ENCODE data around the gene DMRT1.

DMRT1 gene

DNA sequence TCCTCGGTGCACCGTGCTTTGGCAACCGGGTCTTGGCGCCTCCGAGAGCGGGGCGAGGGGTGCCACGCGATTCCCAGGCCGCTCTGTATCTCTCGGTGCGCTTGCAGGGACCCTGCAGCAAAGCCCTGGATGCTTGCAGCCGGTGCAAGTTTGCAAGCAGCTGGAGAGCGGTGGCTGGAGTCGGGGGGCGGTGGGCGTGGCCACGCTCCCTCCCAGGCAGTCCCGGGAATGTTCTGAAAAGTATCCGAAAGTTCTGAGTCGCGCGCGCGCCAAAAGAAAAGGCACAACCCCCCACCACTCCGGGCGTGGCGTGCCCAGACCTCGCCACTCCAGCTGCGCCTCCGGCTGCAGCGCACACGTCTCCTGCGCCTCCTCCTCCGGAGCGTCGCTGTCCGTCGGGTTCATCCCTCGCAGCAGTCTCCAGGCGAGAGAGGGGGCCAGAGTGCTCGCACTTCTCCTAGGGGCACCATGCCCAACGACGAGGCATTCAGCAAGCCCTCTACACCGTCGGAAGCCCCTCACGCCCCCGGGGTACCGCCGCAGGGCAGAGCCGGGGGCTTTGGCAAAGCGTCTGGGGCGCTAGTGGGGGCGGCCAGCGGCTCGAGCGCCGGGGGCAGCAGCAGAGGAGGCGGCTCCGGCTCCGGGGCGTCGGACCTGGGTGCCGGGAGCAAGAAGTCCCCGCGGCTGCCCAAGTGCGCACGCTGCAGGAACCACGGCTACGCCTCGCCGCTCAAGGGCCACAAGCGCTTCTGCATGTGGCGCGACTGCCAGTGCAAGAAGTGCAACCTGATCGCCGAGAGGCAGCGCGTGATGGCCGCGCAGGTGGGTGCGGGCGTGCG is at the start of gene DMRT1:
Gene DMRT1, plus strand, starts transcription at position 327 of the 839 bp plus-strand sequence. Its CDS starts 142 bp downstream, at position 469.
- peak; percentile 63 for DNase-seq

DNA sequence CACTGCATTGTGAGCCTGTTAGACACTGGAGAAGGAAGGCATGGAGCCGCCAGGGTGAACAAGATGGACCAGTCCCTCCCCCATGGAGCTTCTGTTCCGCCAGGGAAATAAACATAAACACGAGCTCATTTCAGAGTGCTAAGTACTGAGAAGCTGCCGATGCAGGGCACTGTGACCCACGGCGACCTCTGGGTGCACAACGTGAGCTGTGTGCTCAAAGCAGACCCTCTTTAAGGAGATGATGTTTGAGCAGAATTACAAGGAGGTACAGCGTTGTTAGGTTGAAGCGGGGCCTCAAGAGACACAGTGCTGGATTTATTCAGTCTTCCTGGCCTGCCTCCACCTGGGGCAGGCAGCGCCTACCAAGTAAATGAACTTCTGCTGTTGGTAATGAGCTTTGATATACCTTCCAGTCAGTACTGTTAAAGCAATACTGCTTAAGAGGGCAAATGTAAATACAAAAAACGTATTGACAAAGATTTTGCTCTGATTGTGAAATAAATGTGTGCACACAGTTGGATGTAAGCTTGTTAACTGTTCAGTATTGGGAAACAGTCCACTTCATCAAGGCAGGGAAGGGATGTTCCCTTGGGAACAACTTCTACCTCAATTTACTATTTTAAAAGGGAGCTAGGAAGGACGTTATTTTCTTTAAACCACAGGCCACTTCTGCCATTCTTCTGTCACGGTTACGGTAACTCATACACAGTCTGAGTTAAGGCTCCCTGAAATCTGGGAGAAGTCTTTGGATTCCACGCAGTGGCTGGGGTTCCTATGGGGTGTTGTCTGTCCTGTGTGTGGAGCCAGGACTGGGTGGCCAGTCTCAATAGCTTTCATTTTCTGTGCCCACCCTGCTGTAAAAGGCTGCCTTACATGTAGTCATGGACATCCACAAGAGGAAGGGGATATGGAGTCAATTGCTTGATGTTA is 48.9 kb upstream of the DMRT1 start:
- no peak for DNase-seq

DNA sequence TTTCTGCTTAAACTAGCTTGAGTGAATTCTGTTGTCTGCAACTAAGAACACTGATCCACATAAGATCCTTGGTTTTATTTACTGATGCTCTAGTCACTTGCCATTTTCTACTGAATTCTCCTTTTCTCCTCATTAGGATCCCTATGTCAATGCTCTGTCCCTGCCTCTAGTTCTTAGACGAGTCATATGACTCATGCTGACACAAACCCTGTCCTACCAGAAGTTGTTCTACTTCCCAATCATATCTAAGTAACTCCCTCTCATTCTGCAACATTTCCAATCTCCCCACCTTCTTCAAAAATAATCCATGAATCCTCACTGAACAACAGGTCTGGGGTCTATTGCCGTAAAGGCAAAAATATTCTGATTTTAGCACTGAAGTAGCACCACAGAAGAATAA is 47.1 kb upstream of the DMRT1 start:
- no peak for DNase-seq

DNA sequence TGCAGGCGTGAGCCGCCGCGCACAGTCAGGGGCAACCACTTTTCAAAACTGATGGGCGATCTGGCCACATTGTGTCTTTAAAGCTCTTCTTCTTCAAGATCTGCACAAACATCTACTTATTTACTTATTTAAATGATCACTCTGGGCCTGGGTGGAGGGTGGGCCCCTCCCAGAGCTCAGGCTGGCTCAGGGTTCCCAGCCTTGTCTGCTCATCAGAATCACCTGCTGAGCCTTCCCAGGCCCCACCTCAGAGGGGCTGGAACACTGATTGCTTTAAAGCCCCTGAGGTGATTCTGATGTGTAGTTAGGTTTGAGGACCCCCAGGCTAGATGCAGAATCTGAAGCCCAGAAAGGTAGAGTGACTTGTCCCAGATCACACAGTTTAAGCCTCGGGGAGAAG is 45.6 kb upstream of the DMRT1 start:
- no peak for DNase-seq

DNA sequence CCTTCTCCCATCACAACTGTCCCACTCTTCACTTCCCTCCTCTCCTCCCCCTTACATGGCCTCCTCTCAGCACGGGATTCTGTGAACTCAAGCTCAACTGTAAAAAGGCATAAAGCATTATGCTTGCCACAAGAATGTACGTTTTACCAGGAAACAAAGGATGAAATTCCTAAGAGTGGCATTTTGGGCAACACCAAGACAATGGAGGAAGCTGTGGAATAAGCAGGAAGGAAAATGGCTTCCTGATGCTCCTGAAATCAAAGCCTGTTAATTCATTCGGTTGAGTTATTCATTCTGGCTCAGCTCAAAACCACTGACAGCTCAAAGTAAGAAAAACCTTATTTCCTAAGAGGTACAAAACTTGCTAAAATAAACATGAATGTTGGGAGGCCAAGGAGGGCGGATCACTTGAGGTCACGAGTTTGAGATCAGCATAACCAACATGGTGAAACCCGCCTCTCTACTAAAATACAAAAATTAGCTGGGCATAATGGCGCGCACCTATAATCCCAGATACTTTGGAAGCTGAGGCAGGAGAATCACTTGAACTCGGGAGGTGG is 40.8 kb upstream of the DMRT1 start:
- DNase-seq, result no peak

DNA sequence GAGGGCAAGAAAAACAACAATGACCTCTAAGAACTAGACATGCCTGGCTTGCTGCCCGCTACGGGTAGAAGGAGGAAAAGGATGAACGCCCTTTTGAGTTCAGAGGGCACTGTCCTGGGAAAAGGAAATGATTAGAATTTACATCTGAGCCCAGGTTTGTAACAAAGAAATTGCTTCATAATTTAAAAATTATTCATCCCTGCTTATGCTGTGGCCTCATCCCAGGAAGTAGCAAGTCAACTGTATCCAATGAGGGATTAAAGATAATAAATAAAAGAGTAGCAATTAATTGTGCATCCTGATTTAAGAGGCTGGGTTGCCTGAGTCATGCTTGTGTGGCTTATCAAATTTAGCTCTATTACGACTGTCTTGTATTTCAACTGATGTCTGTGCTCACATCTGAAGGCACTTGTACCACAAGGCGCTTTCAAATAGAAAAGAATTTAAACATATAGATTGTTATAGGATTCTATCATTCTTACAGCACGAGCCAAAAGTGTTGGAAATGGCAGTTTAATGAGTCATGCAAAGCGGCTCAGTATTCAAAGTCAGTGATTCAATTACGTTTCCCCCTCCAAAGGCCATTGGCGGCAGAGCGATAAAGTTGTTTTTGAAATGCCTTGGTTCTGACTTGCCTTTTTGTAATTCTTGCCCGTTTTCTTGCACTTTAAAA is 40.0 kb upstream of the DMRT1 start:
- DNase-seq, result peak; percentile 8

DNA sequence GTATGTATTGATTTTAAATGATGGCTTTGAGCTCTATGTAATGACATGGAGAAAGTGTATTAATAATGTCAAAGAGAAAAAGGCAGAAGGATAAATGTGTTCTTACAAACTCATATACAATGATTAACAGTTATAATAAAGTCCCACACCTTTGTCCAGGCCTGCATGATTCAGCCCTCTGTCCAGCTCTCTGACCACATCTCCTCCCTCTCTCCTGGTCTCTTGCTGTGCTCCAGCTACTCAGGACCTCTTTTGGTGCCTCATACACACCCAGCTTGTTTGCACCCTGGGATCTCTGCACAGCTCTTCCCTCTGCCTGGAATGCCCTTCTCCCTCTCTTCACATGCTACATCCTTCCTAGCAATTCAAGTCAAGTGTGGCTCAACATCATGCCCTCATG is 37.5 kb upstream of the DMRT1 start:
- DNase-seq, result no peak

DNA sequence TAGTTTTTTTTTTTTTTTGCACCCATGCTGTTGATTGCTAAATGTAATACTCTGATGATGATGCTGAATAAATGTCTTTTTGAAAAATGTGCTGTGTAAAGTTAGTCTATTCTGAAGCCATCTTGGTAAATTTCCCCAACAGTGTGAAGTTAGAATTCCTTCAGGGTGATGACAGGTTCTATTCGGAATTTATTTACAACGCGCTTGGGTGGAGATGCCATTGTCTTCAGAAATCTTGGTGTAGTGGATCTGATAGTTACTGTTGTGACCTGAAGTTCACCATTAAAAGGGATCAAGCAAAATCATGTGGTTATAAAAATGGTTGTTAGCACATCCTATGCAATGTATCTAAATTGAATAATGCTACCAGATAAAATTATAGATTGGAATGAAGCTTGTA is 36.3 kb upstream of the DMRT1 start:
- DNase-seq, result no peak

DNA sequence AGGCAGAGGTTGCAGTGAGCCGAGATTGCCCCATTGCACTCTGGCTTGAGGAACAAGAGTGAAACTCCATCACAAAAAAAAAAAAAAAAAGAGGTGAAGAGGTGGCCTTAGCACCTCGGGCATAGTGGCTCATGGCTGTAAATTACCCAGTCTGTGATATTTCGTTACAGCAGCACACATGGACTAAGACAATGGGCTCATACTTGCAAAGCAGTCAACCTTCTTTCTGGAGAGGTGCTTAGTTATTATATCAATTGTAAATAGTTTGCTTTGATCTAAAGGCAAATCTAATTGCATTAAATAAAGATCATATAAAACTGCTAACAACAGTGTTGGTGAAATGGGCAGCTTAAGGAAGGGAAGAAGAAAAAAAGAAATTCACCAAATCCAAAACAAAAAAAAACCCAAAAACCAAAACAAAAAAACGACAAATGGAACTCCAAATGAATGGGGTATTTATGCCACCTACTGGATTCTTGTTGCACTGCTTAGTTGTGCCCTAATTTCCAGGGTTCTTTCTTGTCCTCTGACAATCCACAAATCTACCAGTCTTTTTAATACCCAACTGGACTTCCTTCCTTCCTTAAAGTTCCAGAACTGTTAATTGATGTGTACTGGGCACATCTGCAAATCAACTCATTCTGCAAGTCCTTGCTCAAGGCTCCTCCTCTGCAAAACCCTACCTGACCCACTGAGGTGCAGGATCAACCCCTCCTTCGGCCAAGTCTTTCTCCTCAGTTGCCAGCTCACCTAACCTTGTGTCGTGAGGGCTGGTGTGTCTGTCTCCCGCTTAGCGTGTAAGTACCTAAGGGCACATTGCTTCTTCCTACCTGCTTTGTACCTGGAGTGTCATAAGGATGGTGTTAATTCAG is 35.0 kb upstream of the DMRT1 start:
- DNase-seq, result peak; percentile 64

DNA sequence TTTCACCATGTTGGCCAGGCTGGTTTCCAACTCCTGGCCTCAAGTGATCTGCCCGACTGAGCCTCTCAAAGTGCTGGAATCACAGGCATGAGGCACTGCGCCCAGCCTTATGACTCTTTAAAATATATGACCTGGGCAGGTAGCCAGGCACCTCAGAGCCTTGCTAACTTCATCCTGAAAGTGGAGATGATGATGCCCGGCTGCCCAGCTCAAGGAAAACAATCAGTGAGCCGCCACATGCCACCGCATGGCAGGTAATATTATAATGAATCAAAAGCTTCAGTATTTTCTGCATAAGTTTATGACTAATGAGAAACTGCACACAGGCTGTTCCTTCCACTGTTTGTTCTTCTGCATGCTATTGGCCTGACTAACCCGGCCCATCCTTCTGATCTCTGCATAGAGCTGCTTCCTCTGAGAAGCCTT is 30.4 kb upstream of the DMRT1 start:
- no peak for DNase-seq

DNA sequence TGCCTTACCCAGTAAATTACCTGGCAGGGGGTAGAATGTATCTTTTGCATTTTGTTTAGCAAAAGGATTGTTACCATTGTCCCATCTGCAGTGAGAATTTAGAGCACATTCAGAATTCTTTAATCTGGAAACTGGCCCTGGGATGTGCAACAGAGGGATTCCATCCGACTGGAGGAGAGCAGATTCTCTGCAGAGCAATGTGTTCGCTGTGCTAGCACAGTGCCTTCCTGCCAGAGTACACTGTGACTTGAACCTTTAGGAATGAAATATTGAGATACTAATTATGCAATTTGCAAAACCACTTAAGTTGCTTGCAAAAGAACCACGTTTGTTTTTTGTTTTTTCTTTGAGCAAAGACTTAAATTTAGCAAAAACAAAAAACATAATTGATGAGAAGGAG is 22.5 kb upstream of the DMRT1 start:
- DNase-seq, result no peak

DNA sequence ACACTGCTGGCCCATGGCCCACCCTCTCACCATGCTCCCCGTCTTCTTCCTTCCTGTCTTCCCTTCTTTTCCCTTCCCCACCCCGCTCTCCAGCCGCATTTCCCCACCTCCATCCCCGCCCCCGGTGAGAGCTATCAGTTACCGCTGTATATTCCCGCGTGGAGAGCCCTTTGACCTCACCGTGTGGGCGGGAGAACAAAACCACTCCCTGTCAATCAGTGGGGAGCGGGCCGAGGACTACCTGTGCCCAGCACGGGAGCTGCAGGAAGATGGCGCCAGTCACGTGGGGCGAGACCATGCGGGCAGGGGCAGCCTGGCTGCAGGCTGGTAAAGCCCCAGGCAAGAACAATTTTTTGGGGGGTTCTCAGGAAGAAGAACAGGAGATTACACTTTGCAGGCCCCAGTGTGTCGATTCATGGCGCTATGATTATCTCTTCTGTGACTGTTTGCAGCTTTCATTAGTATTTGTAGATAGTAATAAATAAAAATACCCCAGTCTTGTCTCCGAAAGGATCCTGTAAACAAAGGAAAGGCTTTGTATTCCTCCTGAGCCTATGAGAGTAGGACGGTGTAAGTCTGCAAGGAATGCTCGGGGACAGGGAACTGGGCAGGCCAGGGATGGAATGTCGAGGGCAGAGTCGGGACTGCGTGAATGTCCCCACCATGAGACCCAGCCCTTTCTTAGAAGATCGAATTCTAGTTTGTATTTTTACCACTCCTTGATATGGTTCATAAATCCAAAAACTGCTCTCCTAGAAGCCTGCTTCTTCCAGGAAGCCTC is 14.8 kb upstream of the DMRT1 start:
- no peak for DNase-seq

DNA sequence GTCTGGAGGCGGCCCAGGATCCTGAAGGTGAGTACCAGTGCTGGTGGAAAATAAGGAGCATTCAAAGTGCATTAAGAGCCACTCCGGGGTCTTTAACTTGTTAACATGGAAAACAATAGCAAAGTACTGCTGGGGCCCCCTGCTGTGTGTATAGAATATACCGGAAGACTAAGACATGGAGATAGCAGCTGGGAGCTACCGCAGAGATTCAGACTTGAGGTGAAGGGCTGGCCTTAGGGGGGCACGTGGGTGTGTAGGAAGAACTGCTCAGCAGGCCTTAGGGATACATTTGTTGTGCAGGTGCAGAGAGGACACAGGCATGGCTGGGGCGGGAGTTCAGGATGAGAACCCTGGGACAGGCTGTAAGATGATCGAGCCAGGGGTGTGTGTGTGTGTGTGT is 1.2 kb upstream of the DMRT1 start:
- DNase-seq, result peak; percentile 33

DNA sequence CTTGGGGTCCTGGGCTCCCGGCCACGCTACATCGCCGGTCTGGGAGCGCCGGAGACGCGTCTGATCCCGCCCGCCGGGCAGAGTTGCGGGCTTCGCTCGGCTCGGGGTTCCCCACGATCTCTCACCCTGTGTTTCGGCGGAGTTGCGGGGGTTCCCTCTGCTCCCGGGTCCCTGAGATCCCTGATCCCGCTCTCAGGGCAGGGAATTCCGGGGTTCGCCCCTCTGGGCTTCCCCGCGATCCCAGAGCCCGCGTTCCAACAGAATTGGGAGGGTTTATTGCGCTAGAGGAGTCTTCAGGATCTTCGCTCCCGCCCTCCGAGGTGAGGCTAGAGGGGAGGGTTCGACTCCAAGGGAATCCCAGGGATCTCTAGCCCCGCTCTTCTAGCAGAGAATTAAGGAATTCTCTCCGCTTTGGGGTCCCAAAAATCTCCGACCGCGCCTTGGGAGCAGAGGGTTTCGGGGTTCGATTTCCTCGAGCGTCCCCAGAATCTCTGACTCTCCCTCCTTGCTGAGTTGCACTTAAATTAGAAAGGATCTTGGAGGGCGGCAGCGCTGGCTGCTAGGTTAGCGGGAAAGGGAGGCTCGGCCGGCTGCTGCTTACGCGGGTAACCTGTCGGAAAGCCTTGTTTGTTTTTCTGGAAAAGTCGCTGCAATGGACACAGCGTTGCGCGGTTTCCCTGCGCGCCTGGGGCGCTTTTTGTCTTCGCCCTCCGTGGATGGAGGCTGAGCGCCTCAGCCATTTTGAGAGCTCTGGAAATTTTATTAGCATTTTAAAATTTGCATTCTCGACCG is 1.3 kb downstream of the DMRT1 start:
- peak; percentile 56 for DNase-seq

DNA sequence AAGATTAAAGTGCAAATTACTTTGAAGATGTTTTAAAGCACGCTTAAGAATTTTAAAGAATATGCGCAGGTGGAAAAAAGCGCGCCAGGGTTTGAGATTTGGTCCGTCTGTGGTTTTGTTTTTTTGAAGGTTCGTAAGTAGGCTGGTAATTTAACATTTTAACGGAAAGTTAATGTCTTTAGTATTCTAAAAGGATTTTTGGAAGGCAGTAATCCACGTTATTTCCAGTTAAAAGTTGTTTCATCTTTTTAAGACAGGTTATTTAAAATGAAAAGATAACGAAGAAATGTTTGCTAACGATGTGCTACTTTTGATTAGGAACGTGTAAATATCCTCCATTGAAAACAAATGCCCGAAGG is 1.9 kb downstream of the DMRT1 start:
- peak; percentile 54 for DNase-seq

DNA sequence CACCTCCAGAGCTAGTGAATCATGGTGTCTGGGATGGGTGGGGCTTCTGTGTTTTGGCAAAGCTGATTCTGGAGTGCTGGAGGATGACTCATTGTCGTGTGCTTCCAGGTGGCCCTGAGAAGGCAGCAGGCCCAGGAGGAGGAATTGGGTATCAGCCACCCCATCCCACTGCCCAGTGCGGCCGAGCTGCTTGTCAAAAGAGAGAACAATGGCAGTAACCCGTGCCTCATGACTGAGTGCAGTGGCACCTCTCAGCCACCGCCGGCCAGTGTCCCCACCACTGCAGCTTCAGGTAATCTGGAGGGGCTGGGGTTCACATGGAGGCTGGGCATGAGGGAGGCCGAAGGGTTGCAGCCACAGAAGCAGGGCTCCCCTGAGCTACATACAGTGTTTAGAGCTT is 5.4 kb downstream of the DMRT1 start:
- DNase-seq, result no peak

DNA sequence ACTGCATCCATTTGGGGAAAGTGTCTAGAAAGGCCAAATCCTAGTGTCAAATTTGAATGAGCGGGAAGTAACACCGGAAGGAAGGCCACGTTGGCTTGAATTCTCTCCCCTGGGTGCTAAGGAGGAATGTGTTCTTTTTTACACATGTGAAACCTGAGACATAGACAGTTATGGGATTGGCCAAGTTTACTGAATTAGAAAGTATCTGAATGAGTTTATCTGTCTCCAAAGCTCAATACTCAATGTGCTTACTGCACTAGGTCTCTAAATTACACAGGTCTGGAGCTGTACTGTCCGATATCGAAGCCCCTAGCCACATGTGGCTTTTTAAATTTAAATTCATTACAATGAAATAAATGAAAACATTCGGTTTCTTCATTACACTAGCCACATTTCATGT is 6.0 kb downstream of the DMRT1 start:
- DNase-seq, result no peak

DNA sequence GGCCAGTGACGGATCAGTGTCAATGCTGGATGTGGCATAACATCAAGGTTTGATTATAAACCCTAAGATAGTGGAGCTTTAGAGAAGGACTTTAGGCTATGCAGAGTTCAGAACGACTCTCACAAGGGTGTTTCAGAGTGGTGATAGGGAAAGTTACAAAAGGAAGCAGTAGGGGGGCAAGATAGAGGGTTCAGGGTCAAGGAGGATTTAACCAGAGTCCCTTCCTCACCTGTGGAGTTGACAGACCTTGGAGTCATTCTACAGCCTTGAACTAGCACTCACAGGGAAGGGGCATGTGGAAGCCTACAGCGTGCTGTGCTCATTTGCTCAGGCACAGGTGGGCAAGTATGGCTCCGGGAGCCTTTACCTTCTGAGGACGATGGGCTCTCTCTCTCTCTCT is 7.9 kb downstream of the DMRT1 start:
- DNase-seq, result no peak

DNA sequence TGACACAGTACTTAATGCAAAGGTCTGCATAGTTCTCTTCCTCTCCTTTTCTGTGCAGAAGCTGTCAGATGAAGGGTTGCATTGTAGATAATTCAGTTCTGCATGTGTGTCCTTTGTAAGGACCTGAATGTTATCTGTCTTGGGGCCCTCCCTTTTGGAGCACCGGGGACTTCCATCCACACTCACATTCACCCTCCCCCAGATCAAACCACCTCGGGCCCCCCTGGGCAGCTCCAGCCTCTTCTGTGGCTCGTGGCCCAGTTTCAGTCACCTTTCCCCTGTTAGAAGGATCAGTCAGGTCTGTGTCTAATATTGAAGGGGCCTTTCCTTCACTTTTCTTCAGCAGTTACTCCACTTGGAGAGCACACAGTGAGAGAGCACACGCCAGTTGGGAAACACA is 11.0 kb downstream of the DMRT1 start:
- no peak for DNase-seq

DNA sequence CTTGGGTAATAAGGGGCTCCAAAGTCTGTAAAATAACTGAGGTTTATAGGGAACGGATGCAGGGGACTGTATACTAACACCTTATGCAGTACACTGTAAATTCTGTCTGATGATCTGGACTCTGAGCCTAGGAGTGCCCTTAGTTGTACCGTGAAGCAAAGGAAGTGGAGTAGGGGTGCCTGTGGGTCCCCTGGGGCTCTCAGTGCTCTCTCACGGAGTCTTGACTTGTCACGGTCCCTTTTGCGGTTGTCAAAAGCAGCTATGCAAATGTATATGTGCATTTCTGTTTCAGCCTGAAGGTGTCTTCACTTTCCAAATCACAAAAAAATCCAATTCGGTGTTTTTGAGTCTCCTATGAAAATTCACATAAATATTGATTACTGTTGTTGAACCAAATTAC is 17.8 kb downstream of the DMRT1 start:
- DNase-seq, result no peak
